HepG2 (cell line): ENCODE measurements around the gene CPSF7. TPM values are rescaled to one million over a fixed set of nuclear protein-coding genes. Genes with fewer than 3 reads are reported as not detected.

Experiments used
- CHD4 ChIP-seq: fragments of 200-600 bp; sonication (generic); IDR thresholded peaks from 2 replicates; pipeline ENCODE4 v1.7.0; 2017; ENCODE audit warnings: mild to moderate bottlenecking, low read length, borderline replicate concordance
- MXI1 ChIP-seq: IDR thresholded peaks from 3 replicates; pipeline ENCODE4 v1.6.1; 2012; ENCODE audit warnings: low read depth, low read length, inconsistent platforms, borderline replicate concordance
- MZF1 ChIP-seq: sonication (generic); formaldehyde crosslinking; IDR thresholded peaks from 2 replicates; pipeline ENCODE4 v1.8.1; 2023; ENCODE audit warnings: mild to moderate bottlenecking, missing genetic modification reagents, borderline replicate concordance
- NAIF1 ChIP-seq: sonication (generic); formaldehyde crosslinking; IDR thresholded peaks from 2 replicates; pipeline ENCODE4 v1.5.0; 2020; ENCODE audit warnings: mild to moderate bottlenecking, missing genetic modification reagents, borderline replicate concordance
- PHF21A ChIP-seq: sonication (generic); formaldehyde crosslinking; IDR thresholded peaks from 2 replicates; pipeline ENCODE4 v1.5.0; 2020; ENCODE audit warnings: mild to moderate bottlenecking, missing genetic modification reagents
- SIX1 ChIP-seq: sonication (generic); formaldehyde crosslinking; IDR thresholded peaks from 2 replicates; pipeline ENCODE4 v1.4.0; 2020; ENCODE audit warnings: missing genetic modification reagents, borderline replicate concordance
- SRSF9 ChIP-seq: fragments of 200-400 bp; formaldehyde crosslinking; IDR thresholded peaks from 2 replicates; pipeline ENCODE4 v1.6.1; 2018; ENCODE audit warnings: borderline replicate concordance, mild to moderate bottlenecking, low read depth, low read length; ENCODE audit not compliant: insufficient read depth, poor library complexity, severe bottlenecking
- TEAD3 ChIP-seq: optimal IDR thresholded peaks from 2 replicates; pipeline ENCODE3; 2016; ENCODE audit warnings: borderline replicate concordance
- ZBTB7A ChIP-seq: sonication (generic); formaldehyde crosslinking; IDR thresholded peaks from 2 replicates; pipeline ENCODE4 v1.8.0; 2022; ENCODE audit warnings: mild to moderate bottlenecking, missing genetic modification reagents
- ZNF331 ChIP-seq: sonication (generic); formaldehyde crosslinking; IDR thresholded peaks from 2 replicates; pipeline ENCODE4 v1.4.0; 2020; ENCODE audit warnings: missing genetic modification reagents
- ZNF746 ChIP-seq: sonication (generic); formaldehyde crosslinking; IDR thresholded peaks from 2 replicates; pipeline ENCODE4 v1.8.0; 2022; ENCODE audit warnings: mild to moderate bottlenecking, missing genetic modification reagents
- ZNF747 ChIP-seq: sonication (generic); formaldehyde crosslinking; IDR thresholded peaks from 2 replicates; pipeline ENCODE4 v1.8.1; 2023; ENCODE audit warnings: missing genetic modification reagents, mild to moderate bottlenecking, borderline replicate concordance
- ZNF839 ChIP-seq: sonication (generic); formaldehyde crosslinking; IDR thresholded peaks from 2 replicates; pipeline ENCODE4 v1.4.0; 2020; ENCODE audit warnings: missing genetic modification reagents, mild to moderate bottlenecking, borderline replicate concordance
- polyA plus RNA-seq, 8 experiments: library from polyadenylated mRNA; depleted of rRNA in 3 of 8; stranded (reverse) in 7 of 8; unstranded in 1 of 8; fragments of >200 nt; fragmentation: Illumina TruSeq in 4 of 8; extraction: Trizol in 4 of 8; gene quantifications; 2 replicates each; pipeline versions ENCODE4 v1.2.1 to v1.2.3, GENCODE V29; 2011 to 2016; ENCODE audit warnings: low read depth in 4 of 8, missing spikeins in 1 of 8, mixed read lengths in 1 of 8; ENCODE audit not compliant: insufficient read depth in 1 of 8
- total RNA-seq, 5 experiments: library from RNA; depleted of rRNA; stranded (reverse); fragments of >200 nt; fragmentation: Illumina TruSeq; extraction: Trizol; gene quantifications; 2 replicates each; pipeline ENCODE4 v1.2.3, GENCODE V29; 2016; ENCODE audit warnings: low read depth in 1 of 5
- TF ChIP-seq, protein P1 (sequence below): sonication (generic); formaldehyde crosslinking; IDR thresholded peaks from 2 replicates; pipeline ENCODE4 v1.4.0; 2020; ENCODE audit warnings: mild to moderate bottlenecking, missing genetic modification reagents
- TF ChIP-seq, protein P2 (sequence below): sonication (generic); formaldehyde crosslinking; IDR thresholded peaks from 2 replicates; pipeline ENCODE4 v1.5.1; 2020; ENCODE audit warnings: mild to moderate bottlenecking, missing genetic modification reagents, moderate library complexity
- TF ChIP-seq, protein P3 (sequence below): sonication (generic); formaldehyde crosslinking; IDR thresholded peaks from 2 replicates; pipeline ENCODE4 v1.5.0; 2020; ENCODE audit warnings: mild to moderate bottlenecking, missing genetic modification reagents, borderline replicate concordance
- TF ChIP-seq, protein P4 (sequence below): sonication (generic); formaldehyde crosslinking; IDR thresholded peaks from 2 replicates; pipeline ENCODE4 v1.8.0; 2022; ENCODE audit warnings: missing genetic modification reagents, mild to moderate bottlenecking, moderate library complexity, borderline replicate concordance

The CPSF7 gene
- total and polyA plus RNA-seq, 2 of the 13 experiments (the other 11 are each of a cell fraction or from before 2014, with no cell fraction given): 34.1 to 36.8 TPM

DNA sequence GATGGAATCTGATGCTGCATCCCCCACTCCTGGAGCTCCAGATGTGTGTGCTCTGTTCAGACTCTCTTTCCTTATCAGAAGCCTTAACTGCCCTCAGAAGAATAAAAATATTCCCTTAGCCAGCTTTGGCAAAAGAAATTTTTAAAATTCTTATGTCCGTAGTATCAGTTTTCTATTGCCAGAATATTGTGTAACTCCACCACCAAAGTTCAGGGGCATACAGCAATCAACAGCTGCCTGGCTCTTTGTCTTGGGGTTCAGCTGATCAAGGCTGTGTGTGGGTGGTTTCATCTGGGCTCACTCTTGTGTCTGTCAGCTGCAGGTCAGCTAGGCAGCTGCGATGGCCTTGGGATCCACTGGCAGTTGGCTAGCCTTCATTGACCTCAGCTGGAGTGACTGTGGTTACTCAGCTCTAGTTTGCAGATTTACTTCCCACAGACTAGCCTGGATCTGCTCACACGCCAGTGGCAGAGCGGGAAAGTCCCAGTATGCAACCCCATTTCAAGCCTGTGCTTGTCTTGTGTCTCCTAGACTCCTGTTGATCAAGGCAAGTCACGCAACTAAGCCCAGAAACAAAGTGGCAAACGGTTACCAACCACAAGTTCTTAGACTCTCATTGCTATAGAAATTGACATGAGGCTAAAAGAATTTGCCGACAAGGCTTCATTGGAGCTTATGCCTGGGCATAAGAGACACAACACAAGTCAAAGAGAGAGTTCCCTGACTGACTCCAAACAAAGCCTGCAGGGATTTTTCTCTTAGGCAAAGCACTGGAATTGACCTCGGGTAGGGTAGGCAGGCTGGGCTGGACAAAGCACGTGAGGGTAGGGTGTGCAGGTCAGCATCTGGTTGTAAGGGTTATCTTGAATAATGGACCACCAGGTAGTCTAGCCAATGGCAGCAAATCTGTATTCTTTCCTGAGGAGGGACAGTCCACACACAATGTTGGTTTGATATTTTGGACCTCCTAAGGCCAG lies 60.1 kb downstream of the CPSF7 start (continued):
- no peak for TF ChIP-seq SRSF9
- peak; percentile 54 for TF ChIP-seq PHF21A (CRISPR knock-in tag)
- no peak for TF ChIP-seq NAIF1 (CRISPR knock-in tag)
- TF ChIP-seq, protein P1, sequence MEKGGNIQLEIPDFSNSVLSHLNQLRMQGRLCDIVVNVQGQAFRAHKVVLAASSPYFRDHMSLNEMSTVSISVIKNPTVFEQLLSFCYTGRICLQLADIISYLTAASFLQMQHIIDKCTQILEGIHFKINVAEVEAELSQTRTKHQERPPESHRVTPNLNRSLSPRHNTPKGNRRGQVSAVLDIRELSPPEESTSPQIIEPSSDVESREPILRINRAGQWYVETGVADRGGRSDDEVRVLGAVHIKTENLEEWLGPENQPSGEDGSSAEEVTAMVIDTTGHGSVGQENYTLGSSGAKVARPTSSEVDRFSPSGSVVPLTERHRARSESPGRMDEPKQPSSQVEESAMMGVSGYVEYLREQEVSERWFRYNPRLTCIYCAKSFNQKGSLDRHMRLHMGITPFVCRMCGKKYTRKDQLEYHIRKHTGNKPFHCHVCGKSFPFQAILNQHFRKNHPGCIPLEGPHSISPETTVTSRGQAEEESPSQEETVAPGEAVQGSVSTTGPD (CRISPR knock-in tag): peak; percentile 88; the same call in 1 of the 2 replicates
- peak; percentile 84 for TF ChIP-seq TEAD3
- no peak for TF ChIP-seq ZBTB7A (CRISPR knock-in tag)
- TF ChIP-seq SIX1: peak; percentile 91
- peak; percentile 75; the same call in 1 of the 3 replicates for TF ChIP-seq MXI1
- TF ChIP-seq, protein P2, sequence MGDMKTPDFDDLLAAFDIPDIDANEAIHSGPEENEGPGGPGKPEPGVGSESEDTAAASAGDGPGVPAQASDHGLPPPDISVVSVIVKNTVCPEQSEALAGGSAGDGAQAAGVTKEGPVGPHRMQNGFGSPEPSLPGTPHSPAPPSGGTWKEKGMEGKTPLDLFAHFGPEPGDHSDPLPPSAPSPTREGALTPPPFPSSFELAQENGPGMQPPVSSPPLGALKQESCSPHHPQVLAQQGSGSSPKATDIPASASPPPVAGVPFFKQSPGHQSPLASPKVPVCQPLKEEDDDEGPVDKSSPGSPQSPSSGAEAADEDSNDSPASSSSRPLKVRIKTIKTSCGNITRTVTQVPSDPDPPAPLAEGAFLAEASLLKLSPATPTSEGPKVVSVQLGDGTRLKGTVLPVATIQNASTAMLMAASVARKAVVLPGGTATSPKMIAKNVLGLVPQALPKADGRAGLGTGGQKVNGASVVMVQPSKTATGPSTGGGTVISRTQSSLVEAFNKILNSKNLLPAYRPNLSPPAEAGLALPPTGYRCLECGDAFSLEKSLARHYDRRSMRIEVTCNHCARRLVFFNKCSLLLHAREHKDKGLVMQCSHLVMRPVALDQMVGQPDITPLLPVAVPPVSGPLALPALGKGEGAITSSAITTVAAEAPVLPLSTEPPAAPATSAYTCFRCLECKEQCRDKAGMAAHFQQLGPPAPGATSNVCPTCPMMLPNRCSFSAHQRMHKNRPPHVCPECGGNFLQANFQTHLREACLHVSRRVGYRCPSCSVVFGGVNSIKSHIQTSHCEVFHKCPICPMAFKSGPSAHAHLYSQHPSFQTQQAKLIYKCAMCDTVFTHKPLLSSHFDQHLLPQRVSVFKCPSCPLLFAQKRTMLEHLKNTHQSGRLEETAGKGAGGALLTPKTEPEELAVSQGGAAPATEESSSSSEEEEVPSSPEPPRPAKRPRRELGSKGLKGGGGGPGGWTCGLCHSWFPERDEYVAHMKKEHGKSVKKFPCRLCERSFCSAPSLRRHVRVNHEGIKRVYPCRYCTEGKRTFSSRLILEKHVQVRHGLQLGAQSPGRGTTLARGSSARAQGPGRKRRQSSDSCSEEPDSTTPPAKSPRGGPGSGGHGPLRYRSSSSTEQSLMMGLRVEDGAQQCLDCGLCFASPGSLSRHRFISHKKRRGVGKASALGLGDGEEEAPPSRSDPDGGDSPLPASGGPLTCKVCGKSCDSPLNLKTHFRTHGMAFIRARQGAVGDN (CRISPR knock-in tag): peak; percentile 85
- no peak for TF ChIP-seq MZF1 (CRISPR knock-in tag)
- TF ChIP-seq, protein P3, sequence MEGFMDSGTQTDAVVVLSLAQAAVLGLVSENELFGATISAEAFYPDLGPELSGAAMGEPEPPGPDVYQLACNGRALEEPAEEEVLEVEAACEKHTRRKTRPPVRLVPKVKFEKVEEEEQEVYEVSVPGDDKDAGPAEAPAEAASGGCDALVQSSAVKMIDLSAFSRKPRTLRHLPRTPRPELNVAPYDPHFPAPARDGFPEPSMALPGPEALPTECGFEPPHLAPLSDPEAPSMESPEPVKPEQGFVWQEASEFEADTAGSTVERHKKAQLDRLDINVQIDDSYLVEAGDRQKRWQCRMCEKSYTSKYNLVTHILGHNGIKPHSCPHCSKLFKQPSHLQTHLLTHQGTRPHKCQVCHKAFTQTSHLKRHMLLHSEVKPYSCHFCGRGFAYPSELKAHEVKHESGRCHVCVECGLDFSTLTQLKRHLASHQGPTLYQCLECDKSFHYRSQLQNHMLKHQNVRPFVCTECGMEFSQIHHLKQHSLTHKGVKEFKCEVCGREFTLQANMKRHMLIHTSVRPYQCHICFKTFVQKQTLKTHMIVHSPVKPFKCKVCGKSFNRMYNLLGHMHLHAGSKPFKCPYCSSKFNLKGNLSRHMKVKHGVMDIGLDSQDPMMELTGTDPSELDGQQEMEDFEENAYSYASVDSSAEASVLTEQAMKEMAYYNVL: 0 out of 2 replicates have a peak, but pooled peaks have one; percentile 15
- TF ChIP-seq CHD4: no peak
- no peak; the same call in 1 of the 2 replicates for TF ChIP-seq ZNF746 (CRISPR knock-in tag)
- TF ChIP-seq, protein P4, sequence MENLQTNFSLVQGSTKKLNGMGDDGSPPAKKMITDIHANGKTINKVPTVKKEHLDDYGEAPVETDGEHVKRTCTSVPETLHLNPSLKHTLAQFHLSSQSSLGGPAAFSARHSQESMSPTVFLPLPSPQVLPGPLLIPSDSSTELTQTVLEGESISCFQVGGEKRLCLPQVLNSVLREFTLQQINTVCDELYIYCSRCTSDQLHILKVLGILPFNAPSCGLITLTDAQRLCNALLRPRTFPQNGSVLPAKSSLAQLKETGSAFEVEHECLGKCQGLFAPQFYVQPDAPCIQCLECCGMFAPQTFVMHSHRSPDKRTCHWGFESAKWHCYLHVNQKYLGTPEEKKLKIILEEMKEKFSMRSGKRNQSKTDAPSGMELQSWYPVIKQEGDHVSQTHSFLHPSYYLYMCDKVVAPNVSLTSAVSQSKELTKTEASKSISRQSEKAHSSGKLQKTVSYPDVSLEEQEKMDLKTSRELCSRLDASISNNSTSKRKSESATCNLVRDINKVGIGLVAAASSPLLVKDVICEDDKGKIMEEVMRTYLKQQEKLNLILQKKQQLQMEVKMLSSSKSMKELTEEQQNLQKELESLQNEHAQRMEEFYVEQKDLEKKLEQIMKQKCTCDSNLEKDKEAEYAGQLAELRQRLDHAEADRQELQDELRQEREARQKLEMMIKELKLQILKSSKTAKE (CRISPR knock-in tag): peak; percentile 73
- TF ChIP-seq ZNF747 (CRISPR knock-in tag): peak; percentile 71; the same call in 1 of the 2 replicates
- TF ChIP-seq ZNF839 (CRISPR knock-in tag): no peak
- peak; percentile 75; the same call in 1 of the 2 replicates for TF ChIP-seq ZNF331 (CRISPR knock-in tag)
